ENCODE data around the gene CACUL1. TPM values are rescaled to one million over a fixed set of nuclear protein-coding genes. Genes with fewer than 3 reads are reported as not detected.

Gene CACUL1
- total and polyA plus RNA-seq, 2 donors from 2014 or later, result 5.3 to 39.3 TPM

DNA sequence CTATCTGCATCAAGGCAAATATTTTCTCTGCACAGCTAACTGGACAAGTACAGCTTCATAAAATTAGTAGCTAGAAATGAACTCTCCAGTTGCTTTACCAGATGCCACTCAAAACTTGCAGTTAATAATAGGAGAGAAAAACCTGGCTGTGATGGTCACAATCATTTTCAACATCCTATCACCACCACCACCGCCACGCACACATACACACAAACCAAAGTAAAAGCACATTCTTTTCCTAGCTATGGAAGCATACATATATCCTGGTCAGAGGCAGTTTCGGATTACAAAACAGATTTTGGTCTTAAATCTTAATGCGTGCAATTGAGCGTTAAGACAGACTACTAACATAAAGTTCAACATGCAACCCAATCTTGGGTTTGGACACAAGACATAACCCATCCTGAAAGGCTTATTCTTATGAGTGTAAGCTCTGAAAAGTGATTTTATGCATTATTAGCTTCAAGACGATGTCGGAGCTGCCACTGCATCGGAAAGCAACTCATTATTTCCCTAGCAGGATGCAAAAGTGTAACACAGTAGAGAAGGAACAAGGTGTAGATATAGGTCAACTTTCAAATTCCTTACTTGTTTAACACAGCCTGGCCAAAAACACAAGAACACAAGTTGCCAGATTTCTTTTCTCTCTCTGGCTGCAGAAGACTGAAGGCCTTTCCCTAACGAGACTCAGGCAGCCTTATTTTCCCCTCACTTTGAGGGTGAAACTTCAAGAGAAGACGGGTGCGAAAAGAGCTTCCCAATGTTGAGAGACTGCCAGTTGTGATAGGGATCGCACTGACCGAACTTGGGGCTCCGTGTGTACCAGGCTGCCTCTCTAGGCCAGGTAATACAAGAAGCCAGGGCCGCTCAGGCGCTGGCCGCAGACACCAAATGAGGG is 1.2 kb downstream of the CACUL1 start:
- intact Hi-C loops (cut with DNase I), result no loop called here
- Histone ChIP-seq H3K4me3 (ENCODE audit: low read length in 3 of 3) (peak overlapping the region; percentile 82 to 89 (median 87)), H3K27ac (ENCODE audit: low read depth in 2 of 2, low read length in 2 of 2) (peak overlapping the region in 1 of 2 donors; percentile 89), H3K36me3 (ENCODE audit: control insufficient read depth in 2 of 3, insufficient read depth in 3 of 3, low read length in 3 of 3) (no peaks in the 10 kb centered on the region), H3K27me3 (ENCODE audit: control insufficient read depth, insufficient read depth, low read length) (no peaks in the 10 kb centered on the region), H3K4me1 (ENCODE audit: control insufficient read depth in 2 of 3, insufficient read depth in 2 of 3, low read depth in 1 of 3, low read length in 3 of 3) (peaks cover 0 to 10% (median 4%) of the 10 kb centered on the region in 3 donors), H3K9me3 (ENCODE audit: control insufficient read depth in 2 of 3, insufficient read depth in 1 of 3, low read length in 3 of 3) (no peaks in the 10 kb centered on the region), H3K9ac (ENCODE audit: low read length in 3 of 3) (peak overlapping the region; percentile 23 to 92 (median 54))
- FAIRE-seq (no peak), DNase-seq (peak in 3 of 5 donors; percentile 15 to 62 (median 34))
- TF ChIP-seq, protein P1, sequence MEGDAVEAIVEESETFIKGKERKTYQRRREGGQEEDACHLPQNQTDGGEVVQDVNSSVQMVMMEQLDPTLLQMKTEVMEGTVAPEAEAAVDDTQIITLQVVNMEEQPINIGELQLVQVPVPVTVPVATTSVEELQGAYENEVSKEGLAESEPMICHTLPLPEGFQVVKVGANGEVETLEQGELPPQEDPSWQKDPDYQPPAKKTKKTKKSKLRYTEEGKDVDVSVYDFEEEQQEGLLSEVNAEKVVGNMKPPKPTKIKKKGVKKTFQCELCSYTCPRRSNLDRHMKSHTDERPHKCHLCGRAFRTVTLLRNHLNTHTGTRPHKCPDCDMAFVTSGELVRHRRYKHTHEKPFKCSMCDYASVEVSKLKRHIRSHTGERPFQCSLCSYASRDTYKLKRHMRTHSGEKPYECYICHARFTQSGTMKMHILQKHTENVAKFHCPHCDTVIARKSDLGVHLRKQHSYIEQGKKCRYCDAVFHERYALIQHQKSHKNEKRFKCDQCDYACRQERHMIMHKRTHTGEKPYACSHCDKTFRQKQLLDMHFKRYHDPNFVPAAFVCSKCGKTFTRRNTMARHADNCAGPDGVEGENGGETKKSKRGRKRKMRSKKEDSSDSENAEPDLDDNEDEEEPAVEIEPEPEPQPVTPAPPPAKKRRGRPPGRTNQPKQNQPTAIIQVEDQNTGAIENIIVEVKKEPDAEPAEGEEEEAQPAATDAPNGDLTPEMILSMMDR (IDR thresholded peaks at IDR 0.05; ENCODE audit: borderline replicate concordance, extremely low read depth, insufficient read depth), result no peak

DNA sequence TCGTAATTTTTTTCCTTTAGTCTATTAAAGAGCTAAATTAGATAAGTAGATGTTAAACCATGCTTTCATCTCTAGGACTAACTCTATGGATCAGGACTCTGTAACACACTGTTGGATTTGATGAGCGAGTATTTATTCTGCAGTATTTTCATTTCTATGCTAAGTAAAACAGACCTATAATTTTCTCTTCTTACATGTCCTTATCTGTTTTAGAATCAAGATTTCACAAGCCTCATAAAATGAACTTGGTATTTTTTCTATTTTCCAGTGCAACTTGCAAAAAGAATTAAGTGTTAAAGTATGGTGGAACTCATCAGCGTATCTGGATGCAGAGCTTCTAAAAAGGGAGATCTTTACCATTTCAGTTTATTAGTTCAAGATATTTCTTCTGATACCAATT is 2.4 kb downstream of the CACUL1 start:
- Histone ChIP-seq H3K9ac (ENCODE audit: low read length in 3 of 3) (no peak overlapping the region), H3K27me3 (ENCODE audit: control insufficient read depth, insufficient read depth, low read length) (no peaks in the 10 kb centered on the region), H3K9me3 (ENCODE audit: control insufficient read depth in 2 of 3, insufficient read depth in 1 of 3, low read length in 3 of 3) (no peaks in the 10 kb centered on the region), H3K27ac (ENCODE audit: low read depth in 2 of 2, low read length in 2 of 2) (no peak overlapping the region), H3K4me1 (ENCODE audit: control insufficient read depth in 2 of 3, insufficient read depth in 2 of 3, low read depth in 1 of 3, low read length in 3 of 3) (peaks cover 0 to 10% (median 4%) of the 10 kb centered on the region in 3 donors), H3K4me3 (ENCODE audit: low read length in 3 of 3) (peak overlapping the region in 2 of 3 donors; percentile 7 to 87), H3K36me3 (ENCODE audit: control insufficient read depth in 2 of 3, insufficient read depth in 3 of 3, low read length in 3 of 3) (no peaks in the 10 kb centered on the region)
- TF ChIP-seq, protein P1 (IDR thresholded peaks at IDR 0.05; ENCODE audit: borderline replicate concordance, extremely low read depth, insufficient read depth), result no peak
- FAIRE-seq (no peak), DNase-seq (no peak)
- intact Hi-C loops (cut with DNase I), result no loop called here

- DNase-seq, result no peak
- no peak overlapping the region for H3K27ac ChIP-seq (ENCODE audit: low read depth in 2 of 2, low read length in 2 of 2)
- H3K36me3 ChIP-seq (ENCODE audit: control insufficient read depth in 2 of 3, insufficient read depth in 3 of 3, low read length in 3 of 3), result no peaks in the 10 kb centered on the region
- intact Hi-C loops (cut with DNase I), result no loop called here
- H3K9ac ChIP-seq (ENCODE audit: low read length in 3 of 3), result no peak overlapping the region
- H3K27me3 ChIP-seq (ENCODE audit: control insufficient read depth, insufficient read depth, low read length), result no peaks in the 10 kb centered on the region
- FAIRE-seq, result no peak
- no peak overlapping the region for H3K4me3 ChIP-seq (ENCODE audit: low read length in 3 of 3)
- H3K4me1 ChIP-seq (ENCODE audit: control insufficient read depth in 2 of 3, insufficient read depth in 2 of 3, low read depth in 1 of 3, low read length in 3 of 3), result peaks cover 0 to 10% (median 4%) of the 10 kb centered on the region in 3 donors
- TF ChIP-seq, protein P1 (IDR thresholded peaks at IDR 0.05; ENCODE audit: borderline replicate concordance, extremely low read depth, insufficient read depth), result no peak
- H3K9me3 ChIP-seq (ENCODE audit: control insufficient read depth in 2 of 3, insufficient read depth in 1 of 3, low read length in 3 of 3), result no peaks in the 10 kb centered on the region
Measured at GRCh38 chr10:118751265-118751664, 3.5 kb downstream of the CACUL1 start.
